ENCODE data around the gene ZNF500. TPM values are rescaled to one million over a fixed set of nuclear protein-coding genes. Genes with fewer than 3 reads are reported as not detected.

Gene ZNF500
- total RNA-seq, 2 donors from 2014 or later, result 7.9 TPM

- intact Hi-C loops (cut with DNase I), result no loop called here
- DNase-seq (ENCODE audit: low spot score), result no peak
Measured at GRCh38 chr16:4778050-4778392, 11.1 kb upstream of the ZNF500 start.

DNA sequence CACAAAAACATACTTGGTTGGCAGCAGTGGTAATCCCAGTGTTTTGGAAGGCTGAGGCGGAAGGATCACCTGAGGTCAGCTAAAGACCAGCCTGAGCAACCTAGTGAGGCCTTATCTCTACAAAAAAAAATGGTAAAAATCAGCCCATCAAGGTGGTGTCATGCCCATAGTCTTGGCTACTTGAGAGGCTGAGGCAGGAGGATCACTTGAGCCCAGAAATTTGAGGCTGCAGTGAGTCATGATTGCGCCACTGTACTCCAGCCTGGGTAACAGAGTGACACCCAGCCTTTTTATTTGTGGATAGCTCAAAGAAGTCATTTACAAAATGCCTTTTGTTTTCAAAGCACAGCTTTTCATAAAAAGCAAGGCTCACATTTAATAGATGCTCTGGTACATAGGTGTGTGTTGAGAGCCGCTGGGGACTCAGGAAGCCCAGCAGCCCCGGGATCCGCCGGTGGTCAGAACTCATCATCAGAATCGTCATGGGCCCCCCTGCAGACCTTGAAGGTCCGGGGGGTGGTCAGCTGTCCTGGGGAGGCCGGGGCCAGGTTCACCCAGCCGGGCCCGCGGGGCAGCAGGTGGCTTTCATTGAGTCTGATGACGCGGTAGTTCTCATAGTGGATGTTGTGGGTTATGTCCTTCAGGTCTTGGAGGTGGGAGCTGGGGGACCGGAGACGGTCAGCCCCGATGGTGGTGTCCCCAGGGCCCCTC, 10.5 kb upstream of the ZNF500 start:
- intact Hi-C loops (cut with DNase I), result no loop called here
- DNase-seq (ENCODE audit: low spot score), result no peak

DNA sequence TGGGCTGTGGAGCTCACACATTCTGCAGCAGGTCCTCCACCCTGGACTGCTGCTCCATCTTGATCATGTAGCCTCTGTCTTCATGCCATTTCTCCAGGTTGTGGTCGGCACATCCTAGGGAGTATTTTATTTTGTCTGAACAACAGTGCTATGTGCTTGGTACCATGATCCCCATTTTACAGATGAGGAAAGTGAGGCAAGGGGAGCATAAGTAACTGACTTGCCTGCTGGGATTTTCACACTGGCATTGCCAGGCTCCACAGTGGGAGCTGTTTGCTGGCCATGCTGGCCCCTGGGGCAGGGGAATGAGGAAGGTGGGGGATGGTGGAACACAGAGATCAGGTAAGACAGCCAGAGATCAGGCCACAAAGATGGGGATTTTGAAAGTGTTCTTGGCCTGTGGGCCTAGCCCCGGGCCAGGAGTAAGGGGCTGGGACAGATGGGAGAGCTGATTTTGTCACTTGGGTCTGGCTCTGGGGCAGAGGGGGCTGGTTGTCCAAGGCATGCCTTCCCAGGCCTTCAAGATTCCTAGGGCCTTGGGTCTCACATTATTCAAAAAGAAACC, 9.3 kb upstream of the ZNF500 start:
- intact Hi-C loops (cut with DNase I), result no loop called here
- no peak for DNase-seq (ENCODE audit: low spot score)

DNA sequence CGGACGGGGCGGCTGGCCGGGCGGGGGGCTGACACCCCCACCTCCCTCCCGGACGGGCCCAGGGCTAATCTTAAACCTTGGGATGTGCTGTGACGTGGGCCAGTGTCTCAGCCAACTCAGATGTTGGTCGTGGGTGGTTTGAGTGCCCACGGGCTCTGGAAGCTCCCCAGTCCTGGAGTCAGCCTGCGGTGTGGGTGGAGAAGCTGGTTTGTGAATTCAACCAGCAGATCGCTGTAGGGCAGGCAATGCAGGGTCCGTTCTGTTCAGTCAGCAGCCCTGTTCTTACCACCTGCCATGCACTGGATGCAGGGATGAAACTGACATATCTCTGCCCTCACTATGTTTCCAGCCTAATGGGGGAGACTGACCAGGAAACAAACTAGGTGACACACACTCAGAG, 8.0 kb upstream of the ZNF500 start:
- DNase-seq (ENCODE audit: low spot score), result no peak
- intact Hi-C loops (cut with DNase I), result no loop called here

DNA sequence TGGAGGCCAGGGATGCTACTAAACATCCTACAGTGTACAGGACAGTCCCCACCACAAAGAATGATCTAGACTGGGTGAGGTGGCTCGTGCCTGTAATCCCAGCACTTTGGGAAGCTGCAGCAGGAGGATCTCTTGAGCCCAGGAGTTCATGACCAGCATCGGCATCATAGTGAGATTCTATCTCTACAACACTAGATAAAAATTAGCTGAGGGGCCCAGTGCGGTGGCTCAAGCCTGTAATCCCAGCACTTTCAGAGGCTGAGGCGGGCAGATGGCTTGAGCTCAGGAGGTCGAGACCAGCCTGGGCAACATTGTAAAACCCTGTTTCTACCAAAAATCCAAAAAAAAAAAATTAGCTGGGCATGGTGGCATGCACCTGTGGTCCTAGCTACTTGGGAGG, 5.4 kb upstream of the ZNF500 start:
- intact Hi-C loops (cut with DNase I), result no loop called here

DNA sequence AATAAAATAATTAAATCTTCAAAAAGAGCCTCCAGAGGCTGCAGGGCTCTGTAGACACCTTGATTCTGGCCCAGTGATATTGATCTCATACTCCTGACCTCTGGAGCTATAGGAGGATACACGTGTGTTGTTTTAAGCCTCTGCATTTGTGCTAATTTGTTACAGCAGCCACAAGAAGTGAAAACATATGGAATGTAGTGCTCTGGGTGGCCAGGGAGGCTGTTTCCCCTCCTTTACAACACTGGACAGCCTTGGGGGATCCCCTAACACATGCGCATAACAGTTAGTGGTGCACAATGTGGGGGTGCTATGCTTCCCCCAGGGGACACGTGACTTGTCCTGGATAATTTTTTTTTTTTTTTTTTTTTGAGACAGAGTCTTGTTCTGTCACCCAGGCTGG, 4.7 kb upstream of the ZNF500 start:
- DNase-seq (ENCODE audit: low spot score), result no peak
- intact Hi-C loops (cut with DNase I), result no loop called here

More for the DNA sequence above, 5.4 kb upstream of the ZNF500 start:
- no peak for DNase-seq (ENCODE audit: low spot score)

GRCh38 chr16:4769306-4769638, 2.3 kb upstream of the ZNF500 start:
- intact Hi-C loops (cut with DNase I), result loop anchor here in 1 of 2 donors (10.0 kb wide), 1 partner anchor 176 kb away; no protein-coding TSS in a partner anchor
- DNase-seq (ENCODE audit: low spot score), result no peak

DNA sequence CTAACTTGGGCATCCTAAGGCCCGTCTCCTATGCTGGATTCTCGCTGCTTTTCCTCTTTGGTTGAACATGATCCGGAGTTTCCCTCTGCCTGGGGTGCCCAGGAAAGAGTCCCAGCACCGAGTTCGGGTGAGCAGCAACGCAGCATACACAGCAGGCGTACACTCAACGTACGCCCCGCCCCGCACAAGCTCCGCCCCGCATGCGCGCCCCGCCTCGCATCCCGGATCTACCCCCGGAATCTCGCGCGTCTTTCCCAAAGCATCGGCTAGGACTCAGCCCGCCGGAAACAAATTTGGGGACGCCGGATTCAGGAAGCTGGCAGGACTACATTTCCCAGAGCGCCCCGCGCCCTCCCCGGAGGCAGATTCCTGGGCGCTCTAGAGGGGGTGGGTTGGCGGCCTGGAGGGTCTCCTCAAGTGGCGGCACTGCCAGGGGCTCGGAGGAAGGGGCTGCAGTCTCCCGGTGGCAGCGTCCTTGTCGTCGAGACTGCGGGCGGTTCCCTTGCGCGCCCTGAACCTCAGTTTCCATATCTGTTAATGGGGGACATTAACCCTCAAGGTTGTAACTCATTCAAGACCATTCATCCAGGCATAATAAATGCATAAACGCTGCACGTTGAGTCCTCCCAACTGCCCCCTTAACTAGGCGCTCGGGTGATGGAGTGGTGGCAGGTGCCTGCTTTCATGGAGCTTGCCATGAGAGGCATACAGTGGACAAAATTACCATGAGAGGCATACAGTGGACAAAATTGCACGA, 1.8 kb upstream of the ZNF500 start:
- peak; percentile 99 for DNase-seq (ENCODE audit: low spot score)
- intact Hi-C loops (cut with DNase I), result loop anchor here in 1 of 2 donors (10.0 kb wide), 1 partner anchor 176 kb away; no protein-coding TSS in a partner anchor

DNA sequence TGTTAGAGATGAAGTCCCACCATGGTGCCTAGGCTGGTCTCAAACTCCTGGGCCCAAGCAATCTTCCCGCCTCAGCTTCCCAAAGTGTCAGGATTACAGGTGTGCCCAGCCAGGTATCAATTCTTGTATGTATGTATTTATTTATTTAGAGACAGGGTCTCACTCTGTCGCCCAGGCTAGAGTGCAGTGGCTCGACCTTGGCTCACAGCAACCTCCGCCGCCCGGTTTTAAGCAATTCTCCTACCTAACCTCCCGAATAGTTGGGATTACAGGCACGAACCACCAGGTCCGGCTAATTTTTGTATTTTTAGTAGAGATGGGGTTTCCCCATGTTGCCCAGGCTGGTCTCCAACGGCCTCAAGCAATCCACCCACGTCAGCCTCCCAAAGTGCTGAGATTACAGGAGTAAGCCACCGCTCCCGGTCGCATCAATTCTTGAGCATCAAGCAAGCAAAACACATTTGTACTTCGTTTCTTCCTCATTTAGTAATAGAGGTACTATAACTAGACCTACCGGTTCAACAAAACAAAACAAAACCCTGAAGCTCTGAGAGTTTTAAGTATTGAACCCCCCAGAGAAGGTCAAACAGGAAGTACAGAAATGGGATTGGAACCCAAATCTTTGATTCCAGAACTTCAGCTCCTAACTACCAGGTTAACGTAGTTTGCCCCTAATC, 1.0 kb upstream of the ZNF500 start:
- DNase-seq (ENCODE audit: low spot score), result no peak
- intact Hi-C loops (cut with DNase I), result loop anchor here in 1 of 2 donors (10.0 kb wide), 1 partner anchor 177 kb away; no protein-coding TSS in a partner anchor

DNA sequence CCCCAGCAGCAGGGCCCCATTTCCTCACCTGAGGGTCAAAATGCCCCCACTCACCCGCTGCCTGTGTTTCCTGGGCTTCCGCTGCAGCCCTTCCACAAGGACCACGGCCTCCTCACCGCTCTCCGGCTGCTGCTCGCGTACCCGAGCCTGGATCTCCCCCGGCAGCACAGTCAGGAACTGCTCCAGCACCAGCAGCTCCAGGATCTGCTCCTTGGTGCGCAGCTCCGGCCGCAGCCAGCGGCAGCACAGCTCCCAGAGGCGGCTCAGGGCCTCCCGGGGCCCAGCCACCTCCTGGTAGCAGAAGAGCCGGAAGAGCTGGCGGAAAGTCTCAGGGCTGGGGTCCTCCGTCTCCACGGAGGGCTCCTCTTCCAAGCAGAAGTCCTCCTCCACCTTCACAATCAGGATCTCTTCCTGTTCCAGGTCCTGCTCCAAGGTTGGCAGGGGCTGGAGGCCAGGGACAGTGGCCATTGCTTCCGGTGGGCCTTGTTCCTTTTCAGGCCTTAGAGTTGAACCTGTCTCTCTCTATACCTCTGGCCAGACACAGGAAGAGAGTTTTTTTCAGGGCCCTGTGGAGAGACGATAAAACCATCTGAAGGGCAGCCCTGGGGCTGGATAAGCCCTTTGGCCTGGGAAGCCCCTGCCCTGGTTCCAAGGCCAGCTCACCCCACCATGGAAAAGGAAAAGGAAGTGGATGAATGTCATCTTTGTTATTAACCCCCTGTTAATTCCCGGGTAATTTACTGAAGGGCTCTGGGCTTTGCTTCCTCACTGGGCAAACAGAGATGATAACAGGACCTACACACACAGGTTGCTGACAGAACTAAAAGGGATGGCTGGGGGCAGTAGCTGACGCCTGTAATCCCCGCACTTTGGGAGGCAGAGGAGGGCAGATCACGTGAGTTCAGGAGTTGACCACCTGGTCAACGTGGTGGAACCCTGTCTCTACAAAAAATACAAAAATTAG, 1.2 kb downstream of the ZNF500 start:
- intact Hi-C loops (cut with DNase I), result loop anchor here in 1 of 2 donors (10.0 kb wide), 1 partner anchor 179 kb away; no protein-coding TSS in a partner anchor
- no peak for DNase-seq (ENCODE audit: low spot score)

- intact Hi-C loops (cut with DNase I), result loop anchor here in 1 of 2 donors (10.0 kb wide), 1 partner anchor 181 kb away; no protein-coding TSS in a partner anchor
- no peak for DNase-seq (ENCODE audit: low spot score)
Measured at GRCh38 chr16:4763791-4764190, 3.2 kb downstream of the ZNF500 start.

GRCh38 chr16:4762205-4762604, 4.8 kb downstream of the ZNF500 start:
- intact Hi-C loops (cut with DNase I), result loop anchor here in 1 of 2 donors (10.0 kb wide), 1 partner anchor 183 kb away; no protein-coding TSS in a partner anchor
- no peak for DNase-seq (ENCODE audit: low spot score)

GRCh38 chr16:4760221-4760910, 6.6 kb downstream of the ZNF500 start:
- DNase-seq (ENCODE audit: low spot score), result no peak
- intact Hi-C loops (cut with DNase I), result loop anchor here in 1 of 2 donors (10.0 kb wide), 1 partner anchor 184 kb away; no protein-coding TSS in a partner anchor

DNA sequence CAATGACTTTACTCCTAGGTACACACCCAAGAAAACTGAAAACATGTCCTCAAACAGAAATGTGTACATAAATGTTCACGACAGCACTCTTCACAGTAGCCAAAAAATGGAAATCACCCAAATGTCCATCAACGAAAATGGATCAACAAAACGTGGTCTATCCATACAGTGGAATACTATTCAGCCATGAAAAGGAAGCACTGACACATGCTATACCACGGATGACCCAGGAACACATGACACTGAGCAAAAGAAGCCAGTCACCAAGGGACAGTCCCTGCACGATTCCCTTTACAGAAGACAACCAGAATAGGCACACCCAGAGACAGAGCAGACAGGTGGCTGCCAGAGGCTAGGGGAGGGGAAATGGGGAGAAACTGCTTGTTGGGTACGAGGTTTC, 11.3 kb downstream of the ZNF500 start:
- intact Hi-C loops (cut with DNase I), result no loop called here
- DNase-seq (ENCODE audit: low spot score), result no peak

DNA sequence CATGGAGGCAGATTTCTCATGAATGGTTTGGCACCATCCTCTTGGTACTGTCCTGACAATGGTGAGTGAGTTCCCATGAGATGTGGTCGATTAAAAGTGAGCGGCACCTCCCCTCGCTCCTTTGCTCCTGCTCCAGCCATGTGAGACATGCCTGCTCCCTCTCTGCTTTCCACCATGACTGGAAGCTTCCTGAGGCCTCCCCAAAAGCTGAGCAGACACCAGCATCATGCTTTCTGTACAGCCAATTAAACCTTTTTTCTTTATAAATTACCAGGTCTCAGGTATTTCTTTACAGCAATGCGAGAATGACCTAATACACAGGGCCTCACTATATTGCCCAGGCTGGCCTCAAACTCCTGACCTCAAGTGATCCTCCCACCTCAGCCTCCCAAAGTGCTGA, 12.1 kb downstream of the ZNF500 start:
- DNase-seq (ENCODE audit: low spot score), result no peak
- intact Hi-C loops (cut with DNase I), result no loop called here

DNA sequence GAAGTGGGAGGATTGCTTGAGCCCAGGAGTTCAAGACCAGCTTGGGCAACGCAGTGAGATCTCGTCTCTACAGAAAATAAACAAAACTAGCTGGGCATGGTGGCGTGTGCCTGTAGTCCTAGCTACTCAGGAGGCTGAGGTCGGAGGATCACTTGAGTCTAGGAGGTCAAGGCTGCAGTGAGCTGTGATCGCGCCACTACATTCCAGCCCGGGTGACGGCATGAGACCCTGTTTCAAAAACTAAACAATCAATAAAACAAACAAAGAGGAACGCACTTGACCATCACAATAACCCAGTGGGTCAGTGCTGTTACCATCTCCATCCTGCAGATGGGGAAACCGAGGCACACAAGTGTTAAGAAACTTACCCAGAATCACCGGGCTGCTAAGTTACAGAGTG, 13.7 kb downstream of the ZNF500 start:
- intact Hi-C loops (cut with DNase I), result no loop called here
- no peak for DNase-seq (ENCODE audit: low spot score)

- DNase-seq (ENCODE audit: low spot score), result no peak
- intact Hi-C loops (cut with DNase I), result no loop called here
Measured at GRCh38 chr16:4752351-4753100, 14.4 kb downstream of the ZNF500 start.
